Measurements from ENCODE around the gene LRRTM4. TPM values are rescaled to one million over a fixed set of nuclear protein-coding genes. Genes with fewer than 3 reads are reported as not detected.

The LRRTM4 gene
- total and polyA plus RNA-seq, 2 experiments from 2014 or later = 4.5 to 15.4 TPM

DNA sequence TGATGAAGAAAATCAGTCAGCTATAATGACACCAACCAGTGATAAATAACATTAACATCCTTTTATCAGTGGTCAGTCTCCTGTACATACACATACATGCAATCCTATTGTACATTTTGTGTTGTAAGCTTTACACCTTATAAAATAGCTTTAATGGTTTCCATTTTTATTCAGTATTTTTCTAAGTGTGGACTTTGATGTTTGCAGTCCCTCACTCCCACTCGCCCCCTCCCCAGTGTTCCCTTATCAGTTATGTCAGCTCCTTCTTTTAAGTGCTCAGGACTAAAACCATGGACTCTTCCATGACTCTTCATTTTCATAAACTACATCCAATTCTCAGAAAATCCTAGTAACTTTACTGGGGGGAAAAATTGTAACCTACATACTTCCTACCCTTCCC lies 713.0 kb downstream of the LRRTM4 start:
- no peak for ATAC-seq
- no peak overlapping the region; the same call in 1 of the 2 replicates for H3K27ac Mint-ChIP-seq
- no peaks in the 10 kb centered on the region for H3K27me3 Mint-ChIP-seq (ENCODE audit: insufficient read depth, low read depth, poor library complexity)

More for the DNA sequence above, 713.0 kb downstream of the LRRTM4 start:
- H3K36me3 ChIP-seq (ENCODE audit: insufficient read depth) = no peaks in the 10 kb centered on the region
- H4K20me1 ChIP-seq (replicated peaks; ENCODE audit: insufficient read depth) = no peaks in the 10 kb centered on the region
- no peaks in the 10 kb centered on the region for H3K9me2 ChIP-seq (ENCODE audit: insufficient read depth)
- no peaks in the 10 kb centered on the region for H3K79me2 ChIP-seq (replicated peaks; ENCODE audit: insufficient read depth)
- no peak overlapping the region for H3K4me3 Mint-ChIP-seq
- H3K9me3 Mint-ChIP-seq = peaks cover 2% of the 10 kb centered on the region; the same call in 1 of the 3 replicates
- H2AFZ ChIP-seq = no peak overlapping the region
- no peaks in the 10 kb centered on the region; the same call in 2 of the 3 replicates for H3K36me3 Mint-ChIP-seq (ENCODE audit: low read depth)
- no peak overlapping the region for H3K27ac ChIP-seq (ENCODE audit: low read depth)
- H3K4me1 ChIP-seq (ENCODE audit: insufficient read depth) = peaks cover 9% of the 10 kb centered on the region; the same call in 1 of the 2 replicates
- TF ChIP-seq, protein P1, sequence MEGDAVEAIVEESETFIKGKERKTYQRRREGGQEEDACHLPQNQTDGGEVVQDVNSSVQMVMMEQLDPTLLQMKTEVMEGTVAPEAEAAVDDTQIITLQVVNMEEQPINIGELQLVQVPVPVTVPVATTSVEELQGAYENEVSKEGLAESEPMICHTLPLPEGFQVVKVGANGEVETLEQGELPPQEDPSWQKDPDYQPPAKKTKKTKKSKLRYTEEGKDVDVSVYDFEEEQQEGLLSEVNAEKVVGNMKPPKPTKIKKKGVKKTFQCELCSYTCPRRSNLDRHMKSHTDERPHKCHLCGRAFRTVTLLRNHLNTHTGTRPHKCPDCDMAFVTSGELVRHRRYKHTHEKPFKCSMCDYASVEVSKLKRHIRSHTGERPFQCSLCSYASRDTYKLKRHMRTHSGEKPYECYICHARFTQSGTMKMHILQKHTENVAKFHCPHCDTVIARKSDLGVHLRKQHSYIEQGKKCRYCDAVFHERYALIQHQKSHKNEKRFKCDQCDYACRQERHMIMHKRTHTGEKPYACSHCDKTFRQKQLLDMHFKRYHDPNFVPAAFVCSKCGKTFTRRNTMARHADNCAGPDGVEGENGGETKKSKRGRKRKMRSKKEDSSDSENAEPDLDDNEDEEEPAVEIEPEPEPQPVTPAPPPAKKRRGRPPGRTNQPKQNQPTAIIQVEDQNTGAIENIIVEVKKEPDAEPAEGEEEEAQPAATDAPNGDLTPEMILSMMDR (conservative IDR thresholded peaks at IDR 0.05; ENCODE audit: low read depth in 2 of 2) = no peak
- TF ChIP-seq, protein P2, sequence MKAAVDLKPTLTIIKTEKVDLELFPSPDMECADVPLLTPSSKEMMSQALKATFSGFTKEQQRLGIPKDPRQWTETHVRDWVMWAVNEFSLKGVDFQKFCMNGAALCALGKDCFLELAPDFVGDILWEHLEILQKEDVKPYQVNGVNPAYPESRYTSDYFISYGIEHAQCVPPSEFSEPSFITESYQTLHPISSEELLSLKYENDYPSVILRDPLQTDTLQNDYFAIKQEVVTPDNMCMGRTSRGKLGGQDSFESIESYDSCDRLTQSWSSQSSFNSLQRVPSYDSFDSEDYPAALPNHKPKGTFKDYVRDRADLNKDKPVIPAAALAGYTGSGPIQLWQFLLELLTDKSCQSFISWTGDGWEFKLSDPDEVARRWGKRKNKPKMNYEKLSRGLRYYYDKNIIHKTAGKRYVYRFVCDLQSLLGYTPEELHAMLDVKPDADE (IDR thresholded peaks at IDR 0.05) = no peak
- TF ChIP-seq JUNB (IDR thresholded peaks at IDR 0.05; ENCODE audit: unreplicated experiment) (no peak), CREB1 (CRISPR knock-in tag; IDR thresholded peaks at IDR 0.05; ENCODE audit: low read depth) (no peak), STAT1 (IDR thresholded peaks at IDR 0.05; ENCODE audit: unreplicated experiment) (no peak), EZH2 (IDR thresholded peaks at IDR 0.05; ENCODE audit: low read depth, unreplicated experiment) (no peak), EZH2phosphoT487 (IDR thresholded peaks at IDR 0.05; ENCODE audit: unreplicated experiment) (no peak), ZNF114 (CRISPR knock-in tag; IDR thresholded peaks at IDR 0.05) (no peak), ZNF331 (CRISPR knock-in tag; IDR thresholded peaks at IDR 0.05; ENCODE audit: low read depth) (no peak), POLR2AphosphoS5 (IDR thresholded peaks at IDR 0.05; ENCODE audit: low read depth) (no peak), NANOG (IDR thresholded peaks at IDR 0.05; ENCODE audit: borderline replicate concordance) (no peak)
- TF ChIP-seq, protein P3, sequence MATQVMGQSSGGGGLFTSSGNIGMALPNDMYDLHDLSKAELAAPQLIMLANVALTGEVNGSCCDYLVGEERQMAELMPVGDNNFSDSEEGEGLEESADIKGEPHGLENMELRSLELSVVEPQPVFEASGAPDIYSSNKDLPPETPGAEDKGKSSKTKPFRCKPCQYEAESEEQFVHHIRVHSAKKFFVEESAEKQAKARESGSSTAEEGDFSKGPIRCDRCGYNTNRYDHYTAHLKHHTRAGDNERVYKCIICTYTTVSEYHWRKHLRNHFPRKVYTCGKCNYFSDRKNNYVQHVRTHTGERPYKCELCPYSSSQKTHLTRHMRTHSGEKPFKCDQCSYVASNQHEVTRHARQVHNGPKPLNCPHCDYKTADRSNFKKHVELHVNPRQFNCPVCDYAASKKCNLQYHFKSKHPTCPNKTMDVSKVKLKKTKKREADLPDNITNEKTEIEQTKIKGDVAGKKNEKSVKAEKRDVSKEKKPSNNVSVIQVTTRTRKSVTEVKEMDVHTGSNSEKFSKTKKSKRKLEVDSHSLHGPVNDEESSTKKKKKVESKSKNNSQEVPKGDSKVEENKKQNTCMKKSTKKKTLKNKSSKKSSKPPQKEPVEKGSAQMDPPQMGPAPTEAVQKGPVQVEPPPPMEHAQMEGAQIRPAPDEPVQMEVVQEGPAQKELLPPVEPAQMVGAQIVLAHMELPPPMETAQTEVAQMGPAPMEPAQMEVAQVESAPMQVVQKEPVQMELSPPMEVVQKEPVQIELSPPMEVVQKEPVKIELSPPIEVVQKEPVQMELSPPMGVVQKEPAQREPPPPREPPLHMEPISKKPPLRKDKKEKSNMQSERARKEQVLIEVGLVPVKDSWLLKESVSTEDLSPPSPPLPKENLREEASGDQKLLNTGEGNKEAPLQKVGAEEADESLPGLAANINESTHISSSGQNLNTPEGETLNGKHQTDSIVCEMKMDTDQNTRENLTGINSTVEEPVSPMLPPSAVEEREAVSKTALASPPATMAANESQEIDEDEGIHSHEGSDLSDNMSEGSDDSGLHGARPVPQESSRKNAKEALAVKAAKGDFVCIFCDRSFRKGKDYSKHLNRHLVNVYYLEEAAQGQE (IDR thresholded peaks at IDR 0.05; ENCODE audit: unreplicated experiment) = no peak
- TF ChIP-seq, protein P4, sequence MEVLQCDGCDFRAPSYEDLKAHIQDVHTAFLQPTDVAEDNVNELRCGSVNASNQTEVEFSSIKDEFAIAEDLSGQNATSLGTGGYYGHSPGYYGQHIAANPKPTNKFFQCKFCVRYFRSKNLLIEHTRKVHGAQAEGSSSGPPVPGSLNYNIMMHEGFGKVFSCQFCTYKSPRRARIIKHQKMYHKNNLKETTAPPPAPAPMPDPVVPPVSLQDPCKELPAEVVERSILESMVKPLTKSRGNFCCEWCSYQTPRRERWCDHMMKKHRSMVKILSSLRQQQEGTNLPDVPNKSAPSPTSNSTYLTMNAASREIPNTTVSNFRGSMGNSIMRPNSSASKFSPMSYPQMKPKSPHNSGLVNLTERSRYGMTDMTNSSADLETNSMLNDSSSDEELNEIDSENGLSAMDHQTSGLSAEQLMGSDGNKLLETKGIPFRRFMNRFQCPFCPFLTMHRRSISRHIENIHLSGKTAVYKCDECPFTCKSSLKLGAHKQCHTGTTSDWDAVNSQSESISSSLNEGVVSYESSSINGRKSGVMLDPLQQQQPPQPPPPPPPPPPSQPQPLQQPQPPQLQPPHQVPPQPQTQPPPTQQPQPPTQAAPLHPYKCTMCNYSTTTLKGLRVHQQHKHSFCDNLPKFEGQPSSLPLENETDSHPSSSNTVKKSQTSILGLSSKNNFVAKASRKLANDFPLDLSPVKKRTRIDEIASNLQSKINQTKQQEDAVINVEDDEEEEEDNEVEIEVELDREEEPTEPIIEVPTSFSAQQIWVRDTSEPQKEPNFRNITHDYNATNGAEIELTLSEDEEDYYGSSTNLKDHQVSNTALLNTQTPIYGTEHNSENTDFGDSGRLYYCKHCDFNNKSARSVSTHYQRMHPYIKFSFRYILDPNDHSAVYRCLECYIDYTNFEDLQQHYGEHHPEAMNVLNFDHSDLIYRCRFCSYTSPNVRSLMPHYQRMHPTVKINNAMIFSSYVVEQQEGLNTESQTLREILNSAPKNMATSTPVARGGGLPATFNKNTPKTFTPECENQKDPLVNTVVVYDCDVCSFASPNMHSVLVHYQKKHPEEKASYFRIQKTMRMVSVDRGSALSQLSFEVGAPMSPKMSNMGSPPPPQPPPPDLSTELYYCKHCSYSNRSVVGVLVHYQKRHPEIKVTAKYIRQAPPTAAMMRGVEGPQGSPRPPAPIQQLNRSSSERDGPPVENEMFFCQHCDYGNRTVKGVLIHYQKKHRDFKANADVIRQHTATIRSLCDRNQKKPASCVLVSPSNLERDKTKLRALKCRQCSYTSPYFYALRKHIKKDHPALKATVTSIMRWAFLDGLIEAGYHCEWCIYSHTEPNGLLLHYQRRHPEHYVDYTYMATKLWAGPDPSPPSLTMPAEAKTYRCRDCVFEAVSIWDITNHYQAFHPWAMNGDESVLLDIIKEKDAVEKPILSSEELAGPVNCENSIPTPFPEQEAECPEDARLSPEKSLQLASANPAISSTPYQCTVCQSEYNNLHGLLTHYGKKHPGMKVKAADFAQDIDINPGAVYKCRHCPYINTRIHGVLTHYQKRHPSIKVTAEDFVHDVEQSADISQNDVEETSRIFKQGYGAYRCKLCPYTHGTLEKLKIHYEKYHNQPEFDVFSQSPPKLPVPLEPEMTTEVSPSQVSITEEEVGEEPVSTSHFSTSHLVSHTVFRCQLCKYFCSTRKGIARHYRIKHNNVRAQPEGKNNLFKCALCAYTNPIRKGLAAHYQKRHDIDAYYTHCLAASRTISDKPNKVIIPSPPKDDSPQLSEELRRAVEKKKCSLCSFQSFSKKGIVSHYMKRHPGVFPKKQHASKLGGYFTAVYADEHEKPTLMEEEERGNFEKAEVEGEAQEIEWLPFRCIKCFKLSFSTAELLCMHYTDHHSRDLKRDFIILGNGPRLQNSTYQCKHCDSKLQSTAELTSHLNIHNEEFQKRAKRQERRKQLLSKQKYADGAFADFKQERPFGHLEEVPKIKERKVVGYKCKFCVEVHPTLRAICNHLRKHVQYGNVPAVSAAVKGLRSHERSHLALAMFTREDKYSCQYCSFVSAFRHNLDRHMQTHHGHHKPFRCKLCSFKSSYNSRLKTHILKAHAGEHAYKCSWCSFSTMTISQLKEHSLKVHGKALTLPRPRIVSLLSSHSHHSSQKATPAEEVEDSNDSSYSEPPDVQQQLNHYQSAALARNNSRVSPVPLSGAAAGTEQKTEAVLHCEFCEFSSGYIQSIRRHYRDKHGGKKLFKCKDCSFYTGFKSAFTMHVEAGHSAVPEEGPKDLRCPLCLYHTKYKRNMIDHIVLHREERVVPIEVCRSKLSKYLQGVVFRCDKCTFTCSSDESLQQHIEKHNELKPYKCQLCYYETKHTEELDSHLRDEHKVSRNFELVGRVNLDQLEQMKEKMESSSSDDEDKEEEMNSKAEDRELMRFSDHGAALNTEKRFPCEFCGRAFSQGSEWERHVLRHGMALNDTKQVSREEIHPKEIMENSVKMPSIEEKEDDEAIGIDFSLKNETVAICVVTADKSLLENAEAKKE (CRISPR knock-in tag; IDR thresholded peaks at IDR 0.05) = no peak
- H3K4me1 Mint-ChIP-seq = peaks cover 8% of the 10 kb centered on the region; the same call in 1 of the 3 replicates
- H3K4me3 ChIP-seq = no peak overlapping the region
- no peak for DNase-seq (ENCODE audit: low spot score)
- H3K27me3 ChIP-seq (ENCODE audit: insufficient read depth) = no peaks in the 10 kb centered on the region
- no peak overlapping the region for H3K4me2 ChIP-seq
- no peaks in the 10 kb centered on the region for H3F3A ChIP-seq (replicated peaks; ENCODE audit: low read depth)
